Neural cell (in vitro differentiated cells): ENCODE measurements around the gene TAB2. TPM values are rescaled to one million over a fixed set of nuclear protein-coding genes. Genes with fewer than 3 reads are reported as not detected.

Experiments used
- H2AFZ ChIP-seq: fragments of 200-600, 300-800 bp; sonication (generic), shearing (Covaris generic); 2 replicates; pipeline ENCODE4 v1.6.0; 2014; ENCODE audit warnings: low read depth, mild to moderate bottlenecking, antibody characterized with exemption, low read length, moderate library complexity
- H3F3A ChIP-seq: fragments of 200-600 bp; shearing (Covaris generic); 2 replicates; pipeline ENCODE4 v1.6.1; 2016; ENCODE audit warnings: mild to moderate bottlenecking, moderate library complexity, mixed read lengths, antibody characterized with exemption, low read length; ENCODE audit not compliant: insufficient read depth, poor library complexity, severe bottlenecking
- H3K27ac ChIP-seq: fragments of 200-600, 300-800 bp; sonication (generic), shearing (Covaris generic); 2 replicates; pipeline ENCODE4 v1.5.1; 2014; ENCODE audit warnings: mild to moderate bottlenecking, low read length, moderate library complexity
- H3K27me3 ChIP-seq: fragments of 300-800, 200-600 bp; sonication (generic), shearing (Covaris generic); 2 replicates; pipeline ENCODE4 v1.6.0; 2014; ENCODE audit warnings: mild to moderate bottlenecking, low read depth, low read length, moderate library complexity; ENCODE audit not compliant: insufficient read depth
- H3K36me3 ChIP-seq: fragments of 300-800, 200-600 bp; sonication (generic), shearing (Covaris generic); 2 replicates; pipeline ENCODE4 v1.5.1; 2014; ENCODE audit warnings: mild to moderate bottlenecking, antibody characterized with exemption, low read length, moderate library complexity; ENCODE audit not compliant: insufficient read depth
- H3K4me2 ChIP-seq: fragments of 300-800, 200-600 bp; sonication (generic), shearing (Covaris generic); 2 replicates; pipeline ENCODE4 v1.6.0; 2014; ENCODE audit warnings: mild to moderate bottlenecking, low read length
- H3K4me3 ChIP-seq: fragments of 300-800, 200-600 bp; sonication (generic), shearing (Covaris generic); 2 replicates; pipeline ENCODE4 v1.5.1; 2014; ENCODE audit warnings: mild to moderate bottlenecking, low read length, moderate library complexity
- H3K79me2 ChIP-seq: fragments of 200-600 bp; shearing (Covaris generic); replicated peaks from 2 replicates; pipeline ENCODE4 v1.6.0; 2014; ENCODE audit warnings: mild to moderate bottlenecking, low read length, moderate library complexity; ENCODE audit not compliant: insufficient read depth
- H3K9ac ChIP-seq: fragments of 300-800, 200-600 bp; sonication (generic), shearing (Covaris generic); 2 replicates; pipeline ENCODE4 v1.6.1; 2016; ENCODE audit warnings: mild to moderate bottlenecking, low read length, mixed read lengths
- H3K9me2 ChIP-seq: fragments of 200-600 bp; shearing (Covaris generic); 2 replicates; pipeline ENCODE4 v1.6.1; 2016; ENCODE audit warnings: mild to moderate bottlenecking, low read length, mixed read lengths; ENCODE audit not compliant: insufficient read depth
- H3K9me3 ChIP-seq: fragments of 200-600, 300-800 bp; sonication (generic), shearing (Covaris generic); 2 replicates; pipeline ENCODE4 v1.6.1; 2016; ENCODE audit warnings: mild to moderate bottlenecking, mixed run types, low read length, moderate library complexity, mixed read lengths
- H4K20me1 ChIP-seq: fragments of 200-600 bp; shearing (Covaris generic); 2 replicates; pipeline ENCODE4 v1.6.1; 2016; ENCODE audit warnings: mild to moderate bottlenecking, mixed run types; ENCODE audit not compliant: insufficient read depth
- CTCF ChIP-seq: fragments of 450-650 bp; IDR thresholded peaks from 2 replicates; pipeline ENCODE4 v1.5.1; 2014; ENCODE audit warnings: antibody characterized with exemption, mild to moderate bottlenecking, moderate library complexity; ENCODE audit not compliant: poor library complexity, severe bottlenecking
- EP300 ChIP-seq: fragments of 450-650 bp; conservative IDR thresholded peaks from 2 replicates; pipeline ENCODE4 v1.6.1; 2014; ENCODE audit warnings: antibody characterized with exemption, mild to moderate bottlenecking, moderate library complexity; ENCODE audit not compliant: poor library complexity, severe bottlenecking
- EZH2 ChIP-seq: fragments of 200-600, 300-800 bp; shearing (Covaris generic), sonication (generic); IDR thresholded peaks from 2 replicates; pipeline ENCODE4 v1.6.1; 2014; ENCODE audit warnings: antibody characterized with exemption, low read length, borderline replicate concordance, mild to moderate bottlenecking; ENCODE audit not compliant: insufficient read depth, poor library complexity, severe bottlenecking
- MXI1 ChIP-seq: fragments of 450-650 bp; conservative IDR thresholded peaks from 2 replicates; pipeline ENCODE4 v1.6.1; 2014; ENCODE audit warnings: antibody characterized with exemption, mild to moderate bottlenecking; ENCODE audit not compliant: poor library complexity, severe bottlenecking
- POLR2AphosphoS5 ChIP-seq: IDR thresholded peaks from 2 replicates; pipeline ENCODE4 v1.6.1; 2012
- RAD21 ChIP-seq: fragments of 450-650 bp; conservative IDR thresholded peaks from 2 replicates; pipeline ENCODE4 v1.6.1; 2014; ENCODE audit warnings: antibody characterized with exemption, mild to moderate bottlenecking, moderate library complexity
- REST ChIP-seq: IDR thresholded peaks from 2 replicates; pipeline ENCODE4 v1.6.1; 2012; ENCODE audit warnings: borderline replicate concordance
- SMC3 ChIP-seq: fragments of 450-650 bp; conservative IDR thresholded peaks from 2 replicates; pipeline ENCODE4 v1.6.1; 2014; ENCODE audit warnings: antibody characterized with exemption, mild to moderate bottlenecking, moderate library complexity; ENCODE audit not compliant: poor library complexity
- TAF1 ChIP-seq: IDR thresholded peaks from 2 replicates; pipeline ENCODE4 v1.6.1; 2012; ENCODE audit warnings: low read depth
- polyA plus RNA-seq: library from polyadenylated mRNA; depleted of rRNA; stranded (reverse); fragments of >200 nt; gene quantifications from 2 replicates; pipeline ENCODE4 v1.2.3, GENCODE V29; 2014

TAB2 gene
- polyA plus RNA-seq, 1 donor from 2014 or later = 27.6 TPM

- no peaks in the 10 kb centered on the region for H3K36me3 ChIP-seq
- no peak overlapping the region for H3K4me2 ChIP-seq
- H3K27ac ChIP-seq = no peak overlapping the region
- H3K27me3 ChIP-seq = no peaks in the 10 kb centered on the region
- H2AFZ ChIP-seq = no peak overlapping the region
- no peaks in the 10 kb centered on the region for H3K9me2 ChIP-seq
- H3F3A ChIP-seq = no peaks in the 10 kb centered on the region
- H3K79me2 ChIP-seq = peaks cover 62% of the 10 kb centered on the region
- no peak overlapping the region for H3K9ac ChIP-seq
- no peak overlapping the region for H3K4me3 ChIP-seq
- H3K9me3 ChIP-seq = no peaks in the 10 kb centered on the region
- TF ChIP-seq EZH2 = no peak
- TF ChIP-seq MXI1 = no peak
- no peak for TF ChIP-seq EP300
- no peak for TF ChIP-seq SMC3
- TF ChIP-seq RAD21 = no peak
- TF ChIP-seq CTCF = no peak
- TF ChIP-seq POLR2AphosphoS5 = no peak
- TF ChIP-seq REST = no peak
- no peak for TF ChIP-seq TAF1
- no peaks in the 10 kb centered on the region for H4K20me1 ChIP-seq
Measured at GRCh38 chr6:149357726-149358538, 40.4 kb downstream of the TAB2 start.

GRCh38 chr6:149359440-149359839 lies 41.9 kb downstream of the TAB2 start:
- TF ChIP-seq CTCF (no peak), SMC3 (no peak), MXI1 (no peak), EP300 (no peak), POLR2AphosphoS5 (no peak), EZH2 (no peak), RAD21 (no peak), TAF1 (no peak), REST (no peak)
- H3K36me3 ChIP-seq = no peaks in the 10 kb centered on the region
- no peak overlapping the region for H3K4me2 ChIP-seq
- H3F3A ChIP-seq = no peaks in the 10 kb centered on the region
- H3K27me3 ChIP-seq = no peaks in the 10 kb centered on the region
- H3K9me3 ChIP-seq = no peaks in the 10 kb centered on the region
- no peaks in the 10 kb centered on the region for H4K20me1 ChIP-seq
- H2AFZ ChIP-seq = no peak overlapping the region
- no peak overlapping the region for H3K4me3 ChIP-seq
- no peak overlapping the region for H3K27ac ChIP-seq
- no peak overlapping the region for H3K9ac ChIP-seq
- no peaks in the 10 kb centered on the region for H3K9me2 ChIP-seq
- peaks cover 62% of the 10 kb centered on the region for H3K79me2 ChIP-seq
